Erythroblast (primary cell): ENCODE data around the gene SHROOM4.

Experiments used
- GATA1 ChIP-seq: IDR thresholded peaks from 2 replicates; pipeline ENCODE4 v1.6.1; 2011; ENCODE audit warnings: low read depth, mild to moderate bottlenecking, control low read depth, low read length, moderate library complexity
- POLR2A ChIP-seq: IDR thresholded peaks from 2 replicates; pipeline ENCODE4 v1.6.1; 2011; ENCODE audit warnings: mild to moderate bottlenecking, low read length

GRCh38 chrX:50747471-50747900, 66.5 kb downstream of the SHROOM4 start:
- TF ChIP-seq POLR2A (no peak), GATA1 (no peak)
